Esophagus mucosa (tissue), 1 donor: Measurements from ENCODE around the gene PACSIN1. TPM values are rescaled to one million over a fixed set of nuclear protein-coding genes. Genes with fewer than 3 reads are reported as not detected.

Source experiments
- ATAC-seq: fragments of 200-7000 bp; cut with Tn5 transposase; one replicate; pipeline ENCODE4 v1.9.1; 2020
- total RNA-seq: library from RNA; stranded (reverse); gene quantifications from one replicate; pipeline ENCODE4 v1.2.4, GENCODE V29; 2023
- donor health status: DM: yes; HTN: yes; CAD: no.

Gene PACSIN1
- total RNA-seq = not detected

- ATAC-seq = peak; percentile 58
Observed at GRCh38 chr6:34465531-34466241, at the start of gene PACSIN1. PACSIN1 (plus strand) TSS chr6:34466076; CDS start chr6:34526306, 60,230 bp downstream.

DNA sequence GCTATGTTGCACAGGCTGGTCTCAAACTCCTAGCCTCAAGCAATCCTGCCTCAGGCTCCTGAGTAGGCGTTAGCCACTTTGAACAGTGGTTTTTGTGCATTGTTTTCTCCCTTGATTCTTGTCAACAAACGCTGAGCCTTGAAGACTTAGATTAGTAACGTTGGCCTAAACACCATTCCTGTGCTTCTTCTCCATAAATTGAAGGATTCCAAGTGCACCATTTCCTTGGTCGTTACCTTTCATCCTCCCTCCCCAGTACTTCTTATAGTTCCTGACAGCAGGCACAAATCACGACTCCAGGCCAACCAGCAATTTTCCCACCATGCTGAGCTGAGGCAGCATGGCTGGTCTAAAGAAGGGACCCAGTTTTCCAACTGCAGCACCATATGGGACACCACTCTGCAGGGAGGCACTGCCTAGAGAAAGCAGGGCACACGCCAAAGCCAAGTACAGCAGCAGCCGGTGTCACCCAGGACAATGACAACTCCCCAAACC lies 49.0 kb upstream of the PACSIN1 start:
- ATAC-seq = no peak

DNA sequence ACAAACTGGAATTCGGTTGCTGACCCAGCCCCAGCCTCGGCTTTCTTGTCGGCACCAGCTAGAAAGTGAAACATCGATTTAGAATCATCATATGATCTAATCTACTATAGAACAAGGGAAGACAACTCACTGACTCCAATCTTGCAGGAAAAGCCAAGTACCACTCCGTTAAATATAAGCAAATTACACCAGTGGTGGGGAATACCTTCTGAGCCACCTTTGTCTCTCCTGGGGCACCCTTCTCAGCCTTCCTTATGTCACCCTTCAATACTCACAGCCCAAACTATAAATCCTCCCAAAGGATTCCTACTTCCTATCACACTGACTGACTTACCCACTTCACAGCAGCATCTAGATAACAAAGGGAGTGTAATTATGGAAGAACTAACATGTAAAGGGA lies 47.5 kb upstream of the PACSIN1 start:
- ATAC-seq = no peak

- ATAC-seq = no peak
Observed at GRCh38 chr6:34423254-34423653, 42.6 kb upstream of the PACSIN1 start.

GRCh38 chr6:34424200-34425131 lies 41.4 kb upstream of the PACSIN1 start:
- ATAC-seq = peak; percentile 19

DNA sequence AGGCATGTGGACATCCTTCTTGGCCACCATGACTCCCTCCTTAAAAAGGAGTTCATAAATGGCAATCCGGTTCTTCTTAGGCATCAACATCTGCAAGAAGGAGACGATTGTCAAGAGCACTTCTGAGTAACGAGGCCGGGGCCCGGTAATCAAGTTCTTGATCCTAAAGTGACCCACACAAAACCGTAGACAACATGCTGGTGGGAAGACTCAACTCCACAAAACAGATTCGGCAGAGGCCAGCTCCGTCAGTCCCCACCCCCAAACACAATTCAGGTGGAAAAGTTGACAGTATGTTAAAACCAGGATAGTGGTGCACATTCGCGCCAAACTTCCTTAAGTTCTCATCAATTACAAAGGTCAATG lies 40.8 kb upstream of the PACSIN1 start:
- no peak for ATAC-seq

DNA sequence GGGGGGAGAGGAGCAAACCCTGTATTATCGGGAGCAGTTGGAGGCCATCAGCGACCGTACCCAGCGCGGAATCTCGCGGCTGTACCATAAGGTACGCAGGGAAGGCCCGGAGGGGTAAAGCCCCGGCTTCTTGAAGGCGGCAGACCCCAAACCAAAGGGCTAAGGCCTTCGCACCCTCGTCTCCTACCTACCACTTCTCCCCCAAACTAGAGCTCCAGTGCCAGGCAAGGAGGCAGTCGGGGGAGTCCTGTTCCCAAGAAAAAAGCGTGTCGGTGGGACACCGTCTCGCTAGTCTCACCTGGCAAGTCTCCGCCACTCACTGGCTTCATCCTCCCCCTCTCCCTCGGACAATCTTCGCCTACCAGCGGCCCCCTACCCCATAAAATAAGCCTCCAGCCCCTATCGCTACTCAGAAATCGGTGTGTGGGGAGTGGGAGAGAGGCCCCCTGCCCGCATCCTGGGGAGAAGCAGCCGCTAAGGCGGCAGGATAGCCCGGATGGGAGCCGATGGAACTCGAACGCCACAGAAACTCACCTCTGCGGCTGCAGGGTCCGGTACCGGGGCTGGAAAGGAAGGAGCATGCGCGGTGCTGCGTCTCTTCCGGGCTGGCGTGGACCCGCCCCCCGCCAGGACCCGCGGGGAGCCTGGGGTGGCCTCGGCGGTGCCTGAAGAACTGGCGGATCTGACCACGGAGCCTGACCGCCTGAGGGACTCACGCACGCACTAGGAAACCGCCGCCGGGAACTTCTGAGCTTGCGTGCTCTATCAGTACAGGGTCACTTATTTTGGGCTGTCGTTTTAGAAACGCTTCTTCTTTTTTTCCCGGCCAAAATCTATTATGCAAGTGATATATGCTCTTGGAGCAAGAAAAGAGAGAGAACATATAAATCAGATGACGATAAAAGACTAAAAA lies 40.1 kb upstream of the PACSIN1 start, which contains the start of gene RPS10:
Gene RPS10, minus strand, starts transcription at position 572 of the 913 bp plus-strand sequence. CDS start 848 bp downstream, outside the sequence.
- peak; percentile 98 for ATAC-seq

DNA sequence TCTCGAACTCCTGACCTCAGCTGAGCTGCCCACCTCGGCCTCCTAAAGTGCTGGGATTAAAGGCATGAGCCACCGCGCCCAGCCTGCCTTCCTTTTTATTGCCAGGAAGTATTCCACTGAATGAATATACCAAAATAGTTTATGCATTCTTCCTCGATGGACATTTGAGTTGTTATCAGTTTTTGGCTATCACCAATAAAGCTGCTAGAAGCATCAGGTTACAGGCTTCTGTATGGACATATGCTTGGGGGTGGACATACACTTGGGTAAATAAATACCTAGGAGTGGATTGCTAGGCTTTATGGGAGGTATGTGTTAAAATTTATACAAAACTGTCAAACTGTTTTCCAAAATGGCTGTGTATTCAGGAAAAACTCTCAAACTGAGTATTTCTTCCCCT lies 30.0 kb upstream of the PACSIN1 start:
- no peak for ATAC-seq

- no peak for ATAC-seq
Observed at GRCh38 chr6:34436803-34437643, 28.9 kb upstream of the PACSIN1 start.

GRCh38 chr6:34437644-34437970 lies 28.3 kb upstream of the PACSIN1 start:
- ATAC-seq = no peak

- no peak for ATAC-seq
Observed at GRCh38 chr6:34438705-34439104, 27.2 kb upstream of the PACSIN1 start.

DNA sequence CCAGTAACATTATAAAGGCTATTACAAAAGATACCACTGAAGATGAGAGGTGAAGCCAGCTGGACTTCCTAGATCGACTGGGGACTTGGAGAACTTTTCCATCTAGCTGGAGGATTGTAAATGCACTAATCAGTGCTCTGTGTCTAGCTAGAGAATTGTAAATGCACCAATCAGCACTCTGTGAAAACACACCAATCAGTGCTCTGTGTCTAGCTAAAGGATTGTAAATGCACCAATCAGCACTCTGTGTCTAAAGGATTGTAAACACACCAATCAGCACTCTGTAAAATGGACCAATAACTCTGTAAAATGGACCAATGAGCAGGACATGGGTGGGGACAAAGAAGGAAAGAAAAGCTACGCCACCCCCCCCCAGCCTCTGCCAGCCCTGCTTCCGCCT lies 26.4 kb upstream of the PACSIN1 start:
- no peak for ATAC-seq

GRCh38 chr6:34441526-34441925 lies 24.4 kb upstream of the PACSIN1 start:
- no peak for ATAC-seq

- peak; percentile 33 for ATAC-seq
Observed at GRCh38 chr6:34445313-34445860, 20.5 kb upstream of the PACSIN1 start.

GRCh38 chr6:34447386-34447785 lies 18.5 kb upstream of the PACSIN1 start:
- ATAC-seq = no peak

DNA sequence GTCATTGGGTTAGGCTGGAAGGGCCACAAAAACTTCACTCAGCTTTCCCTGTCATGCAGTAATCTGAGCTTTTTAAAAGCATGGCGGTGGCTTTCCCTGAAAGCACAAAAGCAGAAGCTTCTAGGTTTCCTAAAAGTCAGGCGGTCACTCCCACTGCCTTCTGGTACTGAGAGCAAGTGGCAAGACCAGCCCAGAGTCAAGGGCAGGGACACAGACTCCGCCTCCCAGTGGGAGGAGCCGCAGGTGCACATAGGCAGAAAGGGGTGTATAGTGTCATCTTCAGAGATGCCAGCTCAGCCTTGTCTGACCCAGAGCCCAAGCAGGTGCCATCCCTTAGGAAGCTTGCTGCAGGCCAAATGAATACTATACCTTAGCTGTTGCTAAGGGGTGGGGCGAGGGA lies 18.0 kb upstream of the PACSIN1 start:
- ATAC-seq = peak; percentile 54

GRCh38 chr6:34451192-34451591 lies 14.7 kb upstream of the PACSIN1 start:
- no peak for ATAC-seq

DNA sequence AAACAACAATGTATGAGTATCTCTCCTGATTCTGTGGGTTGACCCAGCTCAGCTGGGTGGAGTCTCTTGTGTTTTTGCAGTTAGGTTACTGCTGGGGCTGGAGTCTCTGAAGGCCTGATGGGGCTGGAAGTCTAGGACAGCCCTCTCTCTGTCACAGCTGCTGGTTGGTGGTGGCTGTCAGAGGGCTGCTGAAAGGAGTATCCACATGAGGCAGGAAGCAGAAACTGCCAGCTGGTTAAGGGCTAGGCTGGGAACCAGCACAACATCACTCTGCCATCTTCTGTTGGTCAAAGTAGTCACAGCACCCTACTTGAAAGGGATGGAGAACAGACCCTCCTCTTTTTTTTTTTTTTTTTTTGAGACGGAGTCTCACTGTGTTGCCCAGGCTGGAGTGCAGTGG lies 10.0 kb upstream of the PACSIN1 start:
- no peak for ATAC-seq

GRCh38 chr6:34457382-34457741 lies 8.5 kb upstream of the PACSIN1 start:
- no peak for ATAC-seq

DNA sequence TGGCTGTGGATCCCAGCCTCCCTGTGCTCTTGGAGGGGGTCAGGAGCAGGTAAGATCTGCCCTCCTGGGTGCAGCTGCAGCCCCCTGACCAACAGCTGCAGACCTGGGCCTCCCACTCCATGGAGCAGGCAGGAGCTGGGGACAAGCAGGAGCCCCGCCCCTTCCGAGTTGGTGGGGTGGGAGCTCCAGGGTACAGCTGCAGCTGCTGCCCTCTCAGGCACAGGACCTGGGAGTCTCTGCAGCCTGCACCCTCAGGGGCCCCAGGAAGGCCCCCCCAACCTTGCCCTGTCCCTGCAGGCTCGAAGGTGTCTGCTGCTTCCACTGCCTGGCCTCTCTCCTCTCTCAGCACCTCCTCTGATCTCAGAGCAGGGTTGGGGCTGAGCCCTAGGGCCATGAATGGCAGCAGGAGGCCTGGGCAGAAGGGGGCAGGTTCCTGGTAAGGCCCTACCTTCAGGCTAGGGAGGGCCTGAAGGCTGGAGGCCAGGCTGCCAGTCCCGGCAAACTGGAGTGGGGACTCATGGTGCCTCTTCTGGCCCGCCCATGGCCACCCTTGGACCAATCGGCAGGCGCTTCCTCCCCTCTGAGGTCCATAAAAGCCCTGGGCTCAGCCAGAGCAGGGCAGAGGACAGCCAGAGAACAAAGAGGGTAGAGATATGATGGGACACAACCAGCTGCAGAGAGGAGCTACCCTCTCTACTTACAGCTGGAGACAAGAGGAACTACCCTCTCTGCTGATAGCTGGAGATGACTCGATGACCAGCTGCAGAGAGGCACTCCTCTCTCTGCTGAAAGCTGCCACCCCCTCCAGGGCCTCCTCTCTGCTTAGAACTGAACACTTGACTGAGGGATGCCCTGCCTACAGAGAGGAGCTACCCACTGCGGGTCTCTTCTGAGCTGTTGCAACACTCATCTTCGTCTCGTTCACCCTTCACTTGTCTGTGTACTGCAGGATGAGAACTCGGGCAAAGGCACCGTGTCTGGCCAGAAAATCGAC lies 7.8 kb upstream of the PACSIN1 start:
- ATAC-seq = peak; percentile 48
